OCI-LY1 (cell line): ENCODE data around the gene KCNIP4.

Experiments
- EZH2 ChIP-seq: fragments of 200-600 bp; sonication (generic), shearing (Covaris generic); IDR thresholded peaks from 2 replicates; pipeline ENCODE4 v1.8.0; 2017; ENCODE audit warnings: borderline replicate concordance, mixed run types, mild to moderate bottlenecking, antibody characterized with exemption, low read length, moderate library complexity, mixed read lengths
- TF ChIP-seq, protein P1 (sequence below): fragments of 200-600 bp; sonication (generic), shearing (Covaris generic); IDR thresholded peaks from 2 replicates; pipeline ENCODE4 v1.5.1; 2017; ENCODE audit warnings: mild to moderate bottlenecking, antibody characterized with exemption, low read length, moderate library complexity, mixed read lengths

DNA sequence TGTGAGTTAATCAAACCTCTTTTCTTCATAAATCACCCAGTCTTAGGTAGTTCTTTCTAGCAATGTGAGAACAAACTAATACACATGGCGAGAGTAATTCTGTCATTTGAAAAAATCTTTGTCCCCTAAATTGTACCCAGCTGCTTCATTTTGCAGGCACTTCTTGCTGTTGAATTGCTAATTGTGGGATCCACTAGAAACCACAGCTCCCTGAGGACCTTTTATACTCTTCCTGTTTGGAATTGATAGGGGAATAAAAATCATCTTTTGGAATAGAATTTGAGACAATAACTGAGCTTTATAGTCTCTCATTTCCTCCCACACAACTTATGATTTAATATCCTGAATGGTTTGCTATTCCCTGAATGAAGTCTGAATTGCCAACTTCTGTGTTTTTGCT is 1078.1 kb downstream of the KCNIP4 start:
- TF ChIP-seq, protein P1, sequence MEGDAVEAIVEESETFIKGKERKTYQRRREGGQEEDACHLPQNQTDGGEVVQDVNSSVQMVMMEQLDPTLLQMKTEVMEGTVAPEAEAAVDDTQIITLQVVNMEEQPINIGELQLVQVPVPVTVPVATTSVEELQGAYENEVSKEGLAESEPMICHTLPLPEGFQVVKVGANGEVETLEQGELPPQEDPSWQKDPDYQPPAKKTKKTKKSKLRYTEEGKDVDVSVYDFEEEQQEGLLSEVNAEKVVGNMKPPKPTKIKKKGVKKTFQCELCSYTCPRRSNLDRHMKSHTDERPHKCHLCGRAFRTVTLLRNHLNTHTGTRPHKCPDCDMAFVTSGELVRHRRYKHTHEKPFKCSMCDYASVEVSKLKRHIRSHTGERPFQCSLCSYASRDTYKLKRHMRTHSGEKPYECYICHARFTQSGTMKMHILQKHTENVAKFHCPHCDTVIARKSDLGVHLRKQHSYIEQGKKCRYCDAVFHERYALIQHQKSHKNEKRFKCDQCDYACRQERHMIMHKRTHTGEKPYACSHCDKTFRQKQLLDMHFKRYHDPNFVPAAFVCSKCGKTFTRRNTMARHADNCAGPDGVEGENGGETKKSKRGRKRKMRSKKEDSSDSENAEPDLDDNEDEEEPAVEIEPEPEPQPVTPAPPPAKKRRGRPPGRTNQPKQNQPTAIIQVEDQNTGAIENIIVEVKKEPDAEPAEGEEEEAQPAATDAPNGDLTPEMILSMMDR: no peak
- no peak for TF ChIP-seq EZH2
